Measurements from ENCODE around the gene ENOX1. TPM values are rescaled to one million over a fixed set of nuclear protein-coding genes. Genes with fewer than 3 reads are reported as not detected.

Gene ENOX1
- total and polyA plus RNA-seq, 9 of the 15 experiments (the other 6 are each of a cell fraction or from before 2014, with no cell fraction given), result not detected

GRCh38 chr13:43652760-43653159 lies 134.0 kb downstream of the ENOX1 start:
- no peak overlapping the region for H3K27ac ChIP-seq (ENCODE audit: extremely low read depth, low read depth, low read length)
- no peaks in the 10 kb centered on the region for H3K4me1 ChIP-seq (replicated peaks in 1 of 2; ENCODE audit: control insufficient read depth in 2 of 2, insufficient read depth in 2 of 2, low read length in 2 of 2)
- DNase-seq (ENCODE audit: extremely low read depth in 1 of 4, low spot score in 3 of 4), result no peak
- H2AFZ ChIP-seq (ENCODE audit: low read depth, low read length), result no peak overlapping the region
- no peak overlapping the region for H3K4me2 ChIP-seq (ENCODE audit: insufficient read depth, low read length)
- intact Hi-C loops (cut with micrococcal nuclease) (no loop called here), in situ Hi-C loops (cut with MboI) (no loop called here)
- no peak overlapping the region for H3K9ac ChIP-seq (ENCODE audit: insufficient read depth in 1 of 2, low read depth in 2 of 2, low read length in 2 of 2)
- no peaks in the 10 kb centered on the region for H3K36me3 ChIP-seq (ENCODE audit: control insufficient read depth, insufficient read depth, low read length)
- H3K9me1 ChIP-seq (ENCODE audit: control insufficient read depth, insufficient read depth, low read length), result no peaks in the 10 kb centered on the region
- no TSS peak for BruUV-seq (replicated peaks)
- no peak for TF ChIP-seq ETV5 (CRISPR knock-in tag; IDR thresholded peaks at IDR 0.05; ENCODE audit: low read depth)
- TF ChIP-seq RFX1 (IDR thresholded peaks at IDR 0.05), result peak; percentile 26
- H3K4me3 ChIP-seq, result no peak overlapping the region
- H4K20me1 ChIP-seq (replicated peaks; ENCODE audit: control insufficient read depth, insufficient read depth, low read length), result no peaks in the 10 kb centered on the region
- no peak for ATAC-seq
- ChIA-PET CTCF (ENCODE audit: low intra/inter-chr PET ratio) (no interaction called here), POLR2A (no interaction called here)
- no peaks in the 10 kb centered on the region for H3K27me3 ChIP-seq (ENCODE audit: control insufficient read depth in 2 of 2, insufficient read depth in 2 of 2, low read length in 2 of 2)
- H3K79me2 ChIP-seq (ENCODE audit: control insufficient read depth, insufficient read depth, low read length), result no peaks in the 10 kb centered on the region
- no CpG with 5 or more reads among the region's 3 CpGs for WGBS (ENCODE audit: insufficient coverage, low coverage, missing lambda C conversion rate)
- no peak for FAIRE-seq
- H3K9me3 ChIP-seq (replicated peaks; ENCODE audit: control insufficient read depth, insufficient read depth, low read depth, low read length), result no peaks in the 10 kb centered on the region

- WGBS (ENCODE audit: insufficient coverage, low coverage, missing lambda C conversion rate), result 0% methylated on average over 4 of the region's 4 CpGs
- Histone ChIP-seq H3K79me2 (ENCODE audit: control insufficient read depth, insufficient read depth, low read length) (no peaks in the 10 kb centered on the region), H3K4me2 (ENCODE audit: insufficient read depth, low read length) (no peak overlapping the region), H3K9me3 (replicated peaks; ENCODE audit: control insufficient read depth, insufficient read depth, low read depth, low read length) (no peaks in the 10 kb centered on the region), H3K9ac (ENCODE audit: insufficient read depth in 1 of 2, low read depth in 2 of 2, low read length in 2 of 2) (no peak overlapping the region), H3K27me3 (ENCODE audit: control insufficient read depth in 2 of 2, insufficient read depth in 2 of 2, low read length in 2 of 2) (no peaks in the 10 kb centered on the region), H3K4me3 (no peak overlapping the region), H3K36me3 (ENCODE audit: control insufficient read depth, insufficient read depth, low read length) (no peaks in the 10 kb centered on the region), H3K27ac (ENCODE audit: extremely low read depth, low read depth, low read length) (no peak overlapping the region), H3K9me1 (ENCODE audit: control insufficient read depth, insufficient read depth, low read length) (no peaks in the 10 kb centered on the region), H3K4me1 (replicated peaks in 1 of 2; ENCODE audit: control insufficient read depth in 2 of 2, insufficient read depth in 2 of 2, low read length in 2 of 2) (no peaks in the 10 kb centered on the region), H4K20me1 (replicated peaks; ENCODE audit: control insufficient read depth, insufficient read depth, low read length) (no peaks in the 10 kb centered on the region), H2AFZ (ENCODE audit: low read depth, low read length) (no peak overlapping the region)
- ChIA-PET CTCF (ENCODE audit: low intra/inter-chr PET ratio) (no interaction called here), POLR2A (interaction anchor here (0.6 kb wide), 1 partner anchor 34 kb away, joined by 3 read pairs; no protein-coding TSS in a partner anchor)
- ATAC-seq (no peak), FAIRE-seq (no peak), DNase-seq (ENCODE audit: extremely low read depth in 1 of 4, low spot score in 3 of 4) (no peak)
- no TSS peak for BruUV-seq (replicated peaks)
- intact Hi-C loops (cut with micrococcal nuclease), result no loop called here
- in situ Hi-C loops (cut with MboI), result no loop called here
- TF ChIP-seq ZBTB12 (CRISPR knock-in tag; IDR thresholded peaks at IDR 0.05) (no peak), ZNF407 (IDR thresholded peaks at IDR 0.05; ENCODE audit: low read depth) (no peak), POLR2B (IDR thresholded peaks at IDR 0.05; ENCODE audit: low read depth, partially characterized antibody) (no peak)
Observed at GRCh38 chr13:43650882-43651281, 135.9 kb downstream of the ENOX1 start.
